K562 (cell line): ENCODE data around the gene CATSPER1. TPM values are rescaled to one million over a fixed set of nuclear protein-coding genes. Genes with fewer than 3 reads are reported as not detected.

ENCODE experiments used
- ADNP ChIP-seq: fragments of 200-800 bp; sonication (Bioruptor generic); IDR thresholded peaks from 2 replicates; pipeline ENCODE4 v1.6.1; 2016; ENCODE audit warnings: missing genetic modification characterization, missing compliant biosample characterization
- ARID3B ChIP-seq: fragments of 250-450 bp; sonication (Bioruptor Pico); IDR thresholded peaks from 2 replicates; pipeline ENCODE4 v1.4.0; 2020; ENCODE audit warnings: borderline replicate concordance
- CREBBP ChIP-seq: IDR thresholded peaks from one replicate; pipeline ENCODE4 v1.6.1; 2012; ENCODE audit warnings: low read depth, mild to moderate bottlenecking, control low read depth, inconsistent platforms, low read length
- CSDE1 ChIP-seq, 2 experiments: fragments of 450-650 bp; IDR thresholded peaks; 2 replicates each; pipeline ENCODE4 v1.6.1; 2016; ENCODE audit warnings: mild to moderate bottlenecking in 1 of 2
- DNMT1 ChIP-seq: fragments of 450-650 bp; IDR thresholded peaks from 2 replicates; pipeline ENCODE4 v1.6.1; 2016; ENCODE audit warnings: antibody characterized with exemption, mild to moderate bottlenecking
- GABPB1 ChIP-seq: sonication (generic); formaldehyde crosslinking; IDR thresholded peaks from 2 replicates; pipeline ENCODE4 v1.8.0; 2022; ENCODE audit warnings: mild to moderate bottlenecking, missing genetic modification reagents
- HDGF ChIP-seq: fragments of 450-650 bp; IDR thresholded peaks from 2 replicates; pipeline ENCODE4 v1.6.1; 2016
- NRF1 ChIP-seq, 2 experiments: fragments of 450-650 bp; IDR thresholded peaks in 1 of 2; conservative IDR thresholded peaks in 1 of 2; 2 replicates each; pipeline ENCODE4 v1.6.1; 2014; ENCODE audit warnings: mild to moderate bottlenecking in 2 of 2
- RB1 ChIP-seq: fragments of 450-650 bp; IDR thresholded peaks from 2 replicates; pipeline ENCODE4 v1.6.1; 2017; ENCODE audit warnings: low read depth, mild to moderate bottlenecking
- SAP30 ChIP-seq: fragments of 200-600 bp; sonication (generic); IDR thresholded peaks from 2 replicates; pipeline ENCODE4 v1.6.1; 2012; ENCODE audit warnings: borderline replicate concordance, low read depth, mild to moderate bottlenecking, moderate library complexity, low read length, control low read depth, inconsistent platforms; ENCODE audit not compliant: insufficient read depth, poor library complexity, severe bottlenecking
- TEAD1 ChIP-seq, 2 experiments: fragments of 450-650 bp in 1 of 2; sonication (generic) in 1 of 2; formaldehyde crosslinking; IDR thresholded peaks; 2 replicates each; pipeline versions ENCODE4 v1.4.0 to v1.8.0; 2020 to 2022; ENCODE audit warnings: mild to moderate bottlenecking in 2 of 2, missing genetic modification reagents in 1 of 2
- TGIF2 ChIP-seq: sonication (generic); formaldehyde crosslinking; IDR thresholded peaks from 2 replicates; pipeline ENCODE4 v1.8.1; 2022; ENCODE audit warnings: mild to moderate bottlenecking, missing genetic modification reagents, moderate library complexity
- ZC3H4 ChIP-seq: sonication (generic); formaldehyde crosslinking; IDR thresholded peaks from 2 replicates; pipeline ENCODE4 v1.9.0; 2021; ENCODE audit warnings: missing genetic modification reagents, borderline replicate concordance
- ZNF3 ChIP-seq: fragments of 250-450 bp; sonication (Bioruptor Pico); IDR thresholded peaks from 2 replicates; pipeline ENCODE4 v1.5.0; 2021; ENCODE audit warnings: mild to moderate bottlenecking, moderate library complexity
- ZNF696 ChIP-seq: fragments of 250-450 bp; sonication (Bioruptor Pico); conservative IDR thresholded peaks from 2 replicates; pipeline ENCODE4 v1.4.0; 2020; ENCODE audit warnings: mild to moderate bottlenecking, moderate library complexity
- polyA plus RNA-seq, 8 experiments: library from polyadenylated mRNA; depleted of rRNA in 4 of 8; stranded (reverse) in 5 of 8; unstranded in 3 of 8; fragments of >200 nt; fragmentation: Nextera tagmentation in 2 of 8; fragmentation: Illumina TruSeq in 1 of 8; extraction: Ambion mirVana in 2 of 8; extraction: Trizol in 1 of 8; gene quantifications; 2 replicates each; pipeline versions ENCODE4 v1.2.1 to v1.2.3, GENCODE V29; 2011 to 2014; ENCODE audit warnings: inconsistent platforms in 1 of 8, missing spikeins in 1 of 8
- total RNA-seq, 7 experiments: library from RNA; depleted of rRNA in 6 of 7; stranded (reverse); fragments of >200 nt in 6 of 7; fragmentation: Illumina TruSeq in 2 of 7; extraction: Trizol in 2 of 7; gene quantifications; 2 replicates each; pipeline versions ENCODE4 v1.2.1 to v1.2.3, GENCODE V29; 2011 to 2021; ENCODE audit warnings: low replicate concordance in 1 of 7
- TF ChIP-seq, protein P1 (sequence below): IDR thresholded peaks from 2 replicates; pipeline ENCODE4 v1.6.1; 2014; ENCODE audit warnings: antibody characterized with exemption
- TF ChIP-seq, protein P2 (sequence below), 2 experiments: fragments of 450-650 bp; IDR thresholded peaks; 2 replicates each; pipeline ENCODE4 v1.6.1; 2018; ENCODE audit warnings: mild to moderate bottlenecking in 2 of 2, low read depth in 1 of 2; ENCODE audit not compliant: partially characterized antibody in 2 of 2
- TF ChIP-seq, protein P3 (sequence below): fragments of 250-450 bp; sonication (Bioruptor Pico); IDR thresholded peaks from 2 replicates; pipeline ENCODE4 v1.5.0; 2021; ENCODE audit warnings: mild to moderate bottlenecking, borderline replicate concordance

CATSPER1 gene
- total and polyA plus RNA-seq, 9 of the 15 experiments (the other 6 are each of a cell fraction or from before 2014, with no cell fraction given) = 0.21 to 3.3 (median 0.76) TPM

GRCh38 chr11:66002648-66003225, 23.5 kb downstream of the CATSPER1 start (continued):
- TF ChIP-seq ARID3B (no peak), ZNF696 (no peak), TEAD1 (CRISPR knock-in tag; IDR thresholded peaks at IDR 0.05) (no peak), ZNF3 (CRISPR knock-in tag) (no peak), ADNP (tag) (no peak), CSDE1 (IDR thresholded peaks at IDR 0.05) (no peak), RB1 (peak; percentile 44; the same call in 1 of the 2 replicates), HDGF (no peak), DNMT1 (no peak), TGIF2 (CRISPR knock-in tag) (no peak), GABPB1 (CRISPR knock-in tag) (no peak), CREBBP (no peak), NRF1 (conservative IDR thresholded peaks at IDR 0.05 in 1 of 2, IDR thresholded peaks at IDR 0.05 in 1 of 2) (peak; percentile 56 to 65; a peak in 2 of 4 replicates), SAP30 (peak; percentile 74), ZC3H4 (CRISPR knock-in tag) (no peak)
- TF ChIP-seq, protein P1, sequence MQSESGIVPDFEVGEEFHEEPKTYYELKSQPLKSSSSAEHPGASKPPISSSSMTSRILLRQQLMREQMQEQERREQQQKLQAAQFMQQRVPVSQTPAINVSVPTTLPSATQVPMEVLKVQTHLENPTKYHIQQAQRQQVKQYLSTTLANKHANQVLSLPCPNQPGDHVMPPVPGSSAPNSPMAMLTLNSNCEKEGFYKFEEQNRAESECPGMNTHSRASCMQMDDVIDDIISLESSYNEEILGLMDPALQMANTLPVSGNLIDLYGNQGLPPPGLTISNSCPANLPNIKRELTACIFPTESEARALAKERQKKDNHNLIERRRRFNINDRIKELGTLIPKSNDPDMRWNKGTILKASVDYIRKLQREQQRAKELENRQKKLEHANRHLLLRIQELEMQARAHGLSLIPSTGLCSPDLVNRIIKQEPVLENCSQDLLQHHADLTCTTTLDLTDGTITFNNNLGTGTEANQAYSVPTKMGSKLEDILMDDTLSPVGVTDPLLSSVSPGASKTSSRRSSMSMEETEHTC = no peak
- TF ChIP-seq, protein P2, sequence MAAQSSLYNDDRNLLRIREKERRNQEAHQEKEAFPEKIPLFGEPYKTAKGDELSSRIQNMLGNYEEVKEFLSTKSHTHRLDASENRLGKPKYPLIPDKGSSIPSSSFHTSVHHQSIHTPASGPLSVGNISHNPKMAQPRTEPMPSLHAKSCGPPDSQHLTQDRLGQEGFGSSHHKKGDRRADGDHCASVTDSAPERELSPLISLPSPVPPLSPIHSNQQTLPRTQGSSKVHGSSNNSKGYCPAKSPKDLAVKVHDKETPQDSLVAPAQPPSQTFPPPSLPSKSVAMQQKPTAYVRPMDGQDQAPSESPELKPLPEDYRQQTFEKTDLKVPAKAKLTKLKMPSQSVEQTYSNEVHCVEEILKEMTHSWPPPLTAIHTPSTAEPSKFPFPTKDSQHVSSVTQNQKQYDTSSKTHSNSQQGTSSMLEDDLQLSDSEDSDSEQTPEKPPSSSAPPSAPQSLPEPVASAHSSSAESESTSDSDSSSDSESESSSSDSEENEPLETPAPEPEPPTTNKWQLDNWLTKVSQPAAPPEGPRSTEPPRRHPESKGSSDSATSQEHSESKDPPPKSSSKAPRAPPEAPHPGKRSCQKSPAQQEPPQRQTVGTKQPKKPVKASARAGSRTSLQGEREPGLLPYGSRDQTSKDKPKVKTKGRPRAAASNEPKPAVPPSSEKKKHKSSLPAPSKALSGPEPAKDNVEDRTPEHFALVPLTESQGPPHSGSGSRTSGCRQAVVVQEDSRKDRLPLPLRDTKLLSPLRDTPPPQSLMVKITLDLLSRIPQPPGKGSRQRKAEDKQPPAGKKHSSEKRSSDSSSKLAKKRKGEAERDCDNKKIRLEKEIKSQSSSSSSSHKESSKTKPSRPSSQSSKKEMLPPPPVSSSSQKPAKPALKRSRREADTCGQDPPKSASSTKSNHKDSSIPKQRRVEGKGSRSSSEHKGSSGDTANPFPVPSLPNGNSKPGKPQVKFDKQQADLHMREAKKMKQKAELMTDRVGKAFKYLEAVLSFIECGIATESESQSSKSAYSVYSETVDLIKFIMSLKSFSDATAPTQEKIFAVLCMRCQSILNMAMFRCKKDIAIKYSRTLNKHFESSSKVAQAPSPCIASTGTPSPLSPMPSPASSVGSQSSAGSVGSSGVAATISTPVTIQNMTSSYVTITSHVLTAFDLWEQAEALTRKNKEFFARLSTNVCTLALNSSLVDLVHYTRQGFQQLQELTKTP (IDR thresholded peaks at IDR 0.05; ENCODE audit: low read depth in 1 of 2, partially characterized antibody in 2 of 2) = no peak
- TF ChIP-seq, protein P3, sequence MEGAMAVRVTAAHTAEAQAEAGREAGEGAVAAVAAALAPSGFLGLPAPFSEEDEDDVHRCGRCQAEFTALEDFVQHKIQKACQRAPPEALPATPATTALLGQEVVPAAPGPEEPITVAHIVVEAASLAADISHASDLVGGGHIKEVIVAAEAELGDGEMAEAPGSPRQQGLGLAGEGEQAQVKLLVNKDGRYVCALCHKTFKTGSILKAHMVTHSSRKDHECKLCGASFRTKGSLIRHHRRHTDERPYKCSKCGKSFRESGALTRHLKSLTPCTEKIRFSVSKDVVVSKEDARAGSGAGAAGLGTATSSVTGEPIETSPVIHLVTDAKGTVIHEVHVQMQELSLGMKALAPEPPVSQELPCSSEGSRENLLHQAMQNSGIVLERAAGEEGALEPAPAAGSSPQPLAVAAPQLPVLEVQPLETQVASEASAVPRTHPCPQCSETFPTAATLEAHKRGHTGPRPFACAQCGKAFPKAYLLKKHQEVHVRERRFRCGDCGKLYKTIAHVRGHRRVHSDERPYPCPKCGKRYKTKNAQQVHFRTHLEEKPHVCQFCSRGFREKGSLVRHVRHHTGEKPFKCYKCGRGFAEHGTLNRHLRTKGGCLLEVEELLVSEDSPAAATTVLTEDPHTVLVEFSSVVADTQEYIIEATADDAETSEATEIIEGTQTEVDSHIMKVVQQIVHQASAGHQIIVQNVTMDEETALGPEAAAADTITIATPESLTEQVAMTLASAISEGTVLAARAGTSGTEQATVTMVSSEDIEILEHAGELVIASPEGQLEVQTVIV (CRISPR knock-in tag) = no peak
